Liver (tissue), 9 donors: Measurements from ENCODE around the gene NMU. TPM values are rescaled to one million over a fixed set of nuclear protein-coding genes. Genes with fewer than 3 reads are reported as not detected.
A peak's percentile ranks its signal among the peaks of the same experiment; 100 is the strongest.
"Not testable (repeated sequence)": the region's sequence is repeated elsewhere in the genome, so short reads cannot be mapped to it uniquely, and the experiment has no call there.

Experiments used
- DNase-seq: peaks from one replicate; pipeline ENCODE4 v3.0.0-alpha.2; 2017; ENCODE audit warnings: low spot score
- H3K27ac ChIP-seq, 2 donors: one replicate each; pipeline ENCODE4 v1.7.0; 2013; ENCODE audit warnings: inconsistent platforms in 2 of 2, low read length in 2 of 2, control low read depth in 1 of 2, low read depth in 1 of 2, mild to moderate bottlenecking in 1 of 2
- H3K27me3 ChIP-seq, 4 donors: one replicate each; pipeline versions ENCODE4 v1.6.1 to v1.7.0; 2013; ENCODE audit warnings: low read length in 3 of 4, inconsistent platforms in 1 of 4, mild to moderate bottlenecking in 1 of 4, moderate library complexity in 1 of 4; ENCODE audit not compliant: control insufficient read depth in 4 of 4, insufficient read depth in 4 of 4
- H3K36me3 ChIP-seq, 4 donors: one replicate each; pipeline versions ENCODE4 v1.6.1 to v1.7.0; 2013; ENCODE audit warnings: low read length in 3 of 4, mild to moderate bottlenecking in 3 of 4, low read depth in 1 of 4, moderate library complexity in 1 of 4; ENCODE audit not compliant: control insufficient read depth in 4 of 4, insufficient read depth in 3 of 4
- H3K4me1 ChIP-seq, 4 donors: one replicate each; pipeline versions ENCODE4 v1.6.1 to v1.7.0; 2013; ENCODE audit warnings: low read length in 3 of 4, mild to moderate bottlenecking in 3 of 4, moderate library complexity in 1 of 4; ENCODE audit not compliant: control insufficient read depth in 4 of 4, insufficient read depth in 4 of 4
- H3K4me3 ChIP-seq, 3 donors: one replicate each; pipeline versions ENCODE4 v1.6.1 to v1.7.0; 2013; ENCODE audit warnings: low read length in 3 of 3, control low read depth in 1 of 3, low read depth in 1 of 3, mild to moderate bottlenecking in 1 of 3
- H3K9ac ChIP-seq, 2 donors: one replicate each; pipeline ENCODE4 v1.7.0; 2013; ENCODE audit warnings: low read length in 2 of 2, mild to moderate bottlenecking in 2 of 2, moderate library complexity in 2 of 2, control low read depth in 1 of 2, low read depth in 1 of 2
- H3K9me3 ChIP-seq, 4 donors: one replicate each; pipeline versions ENCODE4 v1.6.1 to v1.7.0; 2013; ENCODE audit warnings: low read length in 3 of 4; ENCODE audit not compliant: control insufficient read depth in 4 of 4
- EGR1 ChIP-seq, 2 donors: IDR thresholded peaks; 2 replicates each; pipeline ENCODE4 v1.6.1; 2016 to 2018; ENCODE audit warnings: antibody characterized with exemption in 2 of 2, low read depth in 2 of 2
- FOXA1 ChIP-seq: IDR thresholded peaks from 2 replicates; pipeline ENCODE4 v1.6.1; 2016; ENCODE audit warnings: antibody characterized with exemption
- FOXA2 ChIP-seq: IDR thresholded peaks from 2 replicates; pipeline ENCODE4 v1.6.1; 2016; ENCODE audit warnings: antibody characterized with exemption
- GABPA ChIP-seq, 2 donors: IDR thresholded peaks in 1 of 2; conservative IDR thresholded peaks in 1 of 2; 2 replicates each; pipeline ENCODE4 v1.6.1; 2016; ENCODE audit warnings: antibody characterized with exemption in 2 of 2, mild to moderate bottlenecking in 1 of 2, moderate library complexity in 1 of 2
- HNF4A ChIP-seq, 2 donors: conservative IDR thresholded peaks; 2 replicates each; pipeline ENCODE4 v1.6.1; 2016; ENCODE audit warnings: antibody characterized with exemption in 2 of 2, mild to moderate bottlenecking in 2 of 2
- HNF4G ChIP-seq: IDR thresholded peaks from 2 replicates; pipeline ENCODE4 v1.6.1; 2016; ENCODE audit warnings: antibody characterized with exemption
- JUND ChIP-seq, 2 donors: IDR thresholded peaks; 2 replicates each; pipeline ENCODE4 v1.6.1; 2016; ENCODE audit warnings: antibody characterized with exemption in 2 of 2
- MAX ChIP-seq: IDR thresholded peaks from 2 replicates; pipeline ENCODE4 v1.6.1; 2016; ENCODE audit warnings: antibody characterized with exemption
- NR2F2 ChIP-seq: IDR thresholded peaks from 2 replicates; pipeline ENCODE4 v1.6.1; 2016; ENCODE audit warnings: antibody characterized with exemption
- RAD21 ChIP-seq, 2 donors: IDR thresholded peaks; 2 replicates each; pipeline ENCODE4 v1.6.1; 2016; ENCODE audit warnings: antibody characterized with exemption in 2 of 2, mild to moderate bottlenecking in 2 of 2
- REST ChIP-seq: IDR thresholded peaks from 2 replicates; pipeline ENCODE4 v1.6.1; 2016; ENCODE audit warnings: antibody characterized with exemption, mild to moderate bottlenecking
- RXRA ChIP-seq, 2 donors: IDR thresholded peaks; 2 replicates each; pipeline ENCODE4 v1.6.1; 2017 to 2018; ENCODE audit warnings: antibody characterized with exemption in 2 of 2, mild to moderate bottlenecking in 1 of 2
- SP1 ChIP-seq: IDR thresholded peaks from 2 replicates; pipeline ENCODE4 v1.6.1; 2018; ENCODE audit warnings: antibody characterized with exemption, mild to moderate bottlenecking
- TAF1 ChIP-seq: conservative IDR thresholded peaks from 2 replicates; pipeline ENCODE4 v1.6.1; 2016; ENCODE audit warnings: antibody characterized with exemption, mild to moderate bottlenecking
- whole genome bisulfite sequencing: extraction: QIAGEN DNeasy Blood & Tissue Kit; methylation state at CpG from one replicate; pipeline ENCODE4 v1.1.7; 2013; 5-methylcytosine and 5-hydroxymethylcytosine counted together
- polyA plus RNA-seq, 2 donors: library from polyadenylated mRNA; stranded (reverse) in 1 of 2; unstranded in 1 of 2; fragments of 200-250 nt in 1 of 2; fragments of >200 nt in 1 of 2; fragmentation: Nextera tagmentation in 1 of 2; extraction: Ambion mirVana in 1 of 2; gene quantifications; one replicate each; pipeline versions ENCODE4 v1.2.1 to v1.2.3, GENCODE V29; 2013 to 2015
- total RNA-seq, 2 donors: library from RNA; depleted of rRNA; stranded (reverse); fragments of >200 nt; gene quantifications; one replicate each; pipeline ENCODE4 v1.2.3, GENCODE V29; 2014
- TF ChIP-seq, protein P1 (sequence below): IDR thresholded peaks from 2 replicates; pipeline ENCODE4 v1.6.1; 2016; ENCODE audit warnings: antibody characterized with exemption
- TF ChIP-seq, protein P2 (sequence below): IDR thresholded peaks from 2 replicates; pipeline ENCODE4 v1.6.1; 2016; ENCODE audit warnings: antibody characterized with exemption
- TF ChIP-seq, protein P3 (sequence below): fragments of 150-350 bp; IDR thresholded peaks from 2 replicates; pipeline ENCODE4 v1.5.1; 2017; ENCODE audit warnings: improper control_type of control experiment, low read depth, low read length; ENCODE audit not compliant: missing input control
- donor health status: healthy.
- donor health status: healthy.
- donor health status: healthy.
- donor health status: healthy.
- donor health status: healthy.

Gene NMU
- total and polyA plus RNA-seq, 4 donors, result 1.6 TPM; not detected in 3

DNA sequence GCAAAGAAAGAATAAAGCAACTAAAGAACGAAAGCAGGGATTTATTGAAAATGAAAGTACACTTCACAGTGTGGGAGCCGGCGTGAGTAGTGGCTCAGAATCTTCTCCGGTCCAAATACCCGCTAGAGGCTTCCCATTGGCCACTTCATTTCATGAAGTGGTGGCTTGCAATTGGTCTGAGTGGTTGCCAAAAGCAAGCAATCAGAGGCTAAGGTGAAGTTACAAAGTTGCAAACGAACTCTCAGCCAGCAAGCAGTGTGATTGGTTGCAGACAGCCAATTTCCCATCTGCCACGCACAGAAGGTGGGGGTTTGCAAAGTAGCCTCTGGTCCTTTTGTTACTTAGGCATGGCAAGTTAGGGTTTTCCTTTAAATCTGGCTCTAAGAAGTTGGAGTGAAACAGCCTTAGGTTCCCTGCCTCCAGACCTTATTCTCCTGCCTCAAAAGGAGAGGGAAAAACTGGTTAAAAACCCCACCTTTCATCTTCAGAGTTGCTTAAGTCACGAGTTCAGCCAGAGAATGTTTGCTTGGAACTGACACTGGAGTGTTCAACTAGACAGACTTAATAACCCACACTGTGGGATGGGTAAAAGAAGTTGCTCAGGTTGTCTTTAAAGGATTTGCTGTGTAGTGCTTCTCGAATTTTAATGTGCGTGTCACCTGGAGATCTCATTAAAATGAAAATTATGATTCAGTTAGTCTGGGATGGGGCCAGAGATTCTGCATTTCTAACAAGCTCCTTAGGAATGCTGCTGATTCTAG is 82.5 kb downstream of the NMU start:
- H3K36me3 ChIP-seq, result no peaks in the 10 kb centered on the region
- TF ChIP-seq HNF4G (no peak), REST (no peak), FOXA1 (no peak), RXRA (IDR thresholded peaks at IDR 0.05) (no peak), SP1 (no peak), NR2F2 (no peak), MAX (no peak), RAD21 (IDR thresholded peaks at IDR 0.05) (no peak), FOXA2 (no peak), HNF4A (conservative IDR thresholded peaks at IDR 0.05) (no peak), GABPA (IDR thresholded peaks at IDR 0.05 in 1 of 2, conservative IDR thresholded peaks at IDR 0.05 in 1 of 2) (no peak), JUND (IDR thresholded peaks at IDR 0.05) (no peak), TAF1 (no peak), EGR1 (IDR thresholded peaks at IDR 0.05; ENCODE audit: low read depth in 2 of 2) (no peak)
- TF ChIP-seq, protein P1, sequence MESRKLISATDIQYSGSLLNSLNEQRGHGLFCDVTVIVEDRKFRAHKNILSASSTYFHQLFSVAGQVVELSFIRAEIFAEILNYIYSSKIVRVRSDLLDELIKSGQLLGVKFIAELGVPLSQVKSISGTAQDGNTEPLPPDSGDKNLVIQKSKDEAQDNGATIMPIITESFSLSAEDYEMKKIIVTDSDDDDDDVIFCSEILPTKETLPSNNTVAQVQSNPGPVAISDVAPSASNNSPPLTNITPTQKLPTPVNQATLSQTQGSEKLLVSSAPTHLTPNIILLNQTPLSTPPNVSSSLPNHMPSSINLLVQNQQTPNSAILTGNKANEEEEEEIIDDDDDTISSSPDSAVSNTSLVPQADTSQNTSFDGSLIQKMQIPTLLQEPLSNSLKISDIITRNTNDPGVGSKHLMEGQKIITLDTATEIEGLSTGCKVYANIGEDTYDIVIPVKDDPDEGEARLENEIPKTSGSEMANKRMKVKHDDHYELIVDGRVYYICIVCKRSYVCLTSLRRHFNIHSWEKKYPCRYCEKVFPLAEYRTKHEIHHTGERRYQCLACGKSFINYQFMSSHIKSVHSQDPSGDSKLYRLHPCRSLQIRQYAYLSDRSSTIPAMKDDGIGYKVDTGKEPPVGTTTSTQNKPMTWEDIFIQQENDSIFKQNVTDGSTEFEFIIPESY, result no peak
- TF ChIP-seq, protein P2, sequence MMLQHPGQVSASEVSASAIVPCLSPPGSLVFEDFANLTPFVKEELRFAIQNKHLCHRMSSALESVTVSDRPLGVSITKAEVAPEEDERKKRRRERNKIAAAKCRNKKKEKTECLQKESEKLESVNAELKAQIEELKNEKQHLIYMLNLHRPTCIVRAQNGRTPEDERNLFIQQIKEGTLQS, result no peak
- TF ChIP-seq, protein P3, sequence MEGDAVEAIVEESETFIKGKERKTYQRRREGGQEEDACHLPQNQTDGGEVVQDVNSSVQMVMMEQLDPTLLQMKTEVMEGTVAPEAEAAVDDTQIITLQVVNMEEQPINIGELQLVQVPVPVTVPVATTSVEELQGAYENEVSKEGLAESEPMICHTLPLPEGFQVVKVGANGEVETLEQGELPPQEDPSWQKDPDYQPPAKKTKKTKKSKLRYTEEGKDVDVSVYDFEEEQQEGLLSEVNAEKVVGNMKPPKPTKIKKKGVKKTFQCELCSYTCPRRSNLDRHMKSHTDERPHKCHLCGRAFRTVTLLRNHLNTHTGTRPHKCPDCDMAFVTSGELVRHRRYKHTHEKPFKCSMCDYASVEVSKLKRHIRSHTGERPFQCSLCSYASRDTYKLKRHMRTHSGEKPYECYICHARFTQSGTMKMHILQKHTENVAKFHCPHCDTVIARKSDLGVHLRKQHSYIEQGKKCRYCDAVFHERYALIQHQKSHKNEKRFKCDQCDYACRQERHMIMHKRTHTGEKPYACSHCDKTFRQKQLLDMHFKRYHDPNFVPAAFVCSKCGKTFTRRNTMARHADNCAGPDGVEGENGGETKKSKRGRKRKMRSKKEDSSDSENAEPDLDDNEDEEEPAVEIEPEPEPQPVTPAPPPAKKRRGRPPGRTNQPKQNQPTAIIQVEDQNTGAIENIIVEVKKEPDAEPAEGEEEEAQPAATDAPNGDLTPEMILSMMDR, result no peak
- peaks cover 0 to 6% (median 0%) of the 10 kb centered on the region in 4 donors for H3K4me1 ChIP-seq
- no peaks in the 10 kb centered on the region for H3K27me3 ChIP-seq
- WGBS, result 60% methylated on average over 10 of the region's 10 CpGs
- H3K9ac ChIP-seq, result no peak overlapping the region
- no peaks in the 10 kb centered on the region for H3K9me3 ChIP-seq
- DNase-seq, result no peak
- H3K27ac ChIP-seq, result no peak overlapping the region
- peak overlapping the region in 1 of 3 donors; percentile 8 for H3K4me3 ChIP-seq

GRCh38 chr4:55551964-55552363 is 84.1 kb downstream of the NMU start:
- not testable (repeated sequence) for H3K36me3 ChIP-seq, H3K27ac ChIP-seq, H3K27me3 ChIP-seq, DNase-seq, H3K4me3 ChIP-seq, H3K9me3 ChIP-seq, H3K9ac ChIP-seq
- 86% methylated on average over 6 of the region's 6 CpGs for WGBS
- peaks cover 0 to 14% (median 7%) of the 10 kb centered on the region in 4 donors for H3K4me1 ChIP-seq
